ENCODE results near the gene COA6.
"Not testable (repeated sequence)": the region's sequence is repeated elsewhere in the genome, so short reads cannot be mapped to it uniquely, and the experiment has no call there.

The COA6 gene

GRCh38 chr1:234398849-234399381 lies 25.7 kb downstream of the COA6 start:
- peak; percentile 81 for FAIRE-seq
- no peak for DNase-seq (ENCODE audit: insufficient read length, low spot score)
- no peak for TF ChIP-seq CTCF (IDR thresholded peaks at IDR 0.05; ENCODE audit: insufficient read depth, missing control alignments)

- FAIRE-seq; DNase-seq (ENCODE audit: insufficient read length, low spot score): not testable (repeated sequence)
Observed at GRCh38 chr1:234399515-234399914, 26.3 kb downstream of the COA6 start.

GRCh38 chr1:234400773-234401172 lies 27.5 kb downstream of the COA6 start:
- peak; percentile 88 for FAIRE-seq
- no peak for TF ChIP-seq CTCF (IDR thresholded peaks at IDR 0.05; ENCODE audit: insufficient read depth, missing control alignments)
- DNase-seq (ENCODE audit: insufficient read length, low spot score) = no peak

GRCh38 chr1:234401658-234402057 lies 28.4 kb downstream of the COA6 start:
- FAIRE-seq = no peak
- DNase-seq (ENCODE audit: insufficient read length, low spot score) = no peak

GRCh38 chr1:234402939-234403338 lies 29.7 kb downstream of the COA6 start:
- DNase-seq (ENCODE audit: insufficient read length, low spot score) (no peak), FAIRE-seq (no peak)
- TF ChIP-seq CTCF (IDR thresholded peaks at IDR 0.05; ENCODE audit: insufficient read depth, missing control alignments) = no peak

More at GRCh38 chr1:234401658-234402057, 28.4 kb downstream of the COA6 start:
- TF ChIP-seq CTCF (IDR thresholded peaks at IDR 0.05; ENCODE audit: insufficient read depth, missing control alignments) = no peak

GRCh38 chr1:234405676-234406075 lies 32.4 kb downstream of the COA6 start:
- DNase-seq (ENCODE audit: insufficient read length, low spot score) (no peak), FAIRE-seq (no peak)
- no peak for TF ChIP-seq CTCF (IDR thresholded peaks at IDR 0.05; ENCODE audit: insufficient read depth, missing control alignments)

- FAIRE-seq (no peak), DNase-seq (ENCODE audit: insufficient read length, low spot score) (no peak)
- no peak for TF ChIP-seq CTCF (IDR thresholded peaks at IDR 0.05; ENCODE audit: insufficient read depth, missing control alignments)
Observed at GRCh38 chr1:234406871-234407270, 33.6 kb downstream of the COA6 start.

- FAIRE-seq (no peak), DNase-seq (ENCODE audit: insufficient read length, low spot score) (no peak)
- no peak for TF ChIP-seq CTCF (IDR thresholded peaks at IDR 0.05; ENCODE audit: insufficient read depth, missing control alignments)
Observed at GRCh38 chr1:234408757-234409156, 35.5 kb downstream of the COA6 start.
